ENCODE data around the gene TRIM39.
"Not testable (repeated sequence)": the region's sequence is repeated elsewhere in the genome, so short reads cannot be mapped to it uniquely, and the experiment has no call there.

The TRIM39 gene

GRCh38 chr6:30363459-30363858, 36.7 kb downstream of the TRIM39 start:
- Histone ChIP-seq H3K4me1 (ENCODE audit: control insufficient read depth, low read length) (no peaks in the 10 kb centered on the region), H3K9me2 (replicated peaks; ENCODE audit: control insufficient read depth, low read length) (no peaks in the 10 kb centered on the region), H3K79me2 (ENCODE audit: control insufficient read depth, low read length) (no peaks in the 10 kb centered on the region), H3F3A (ENCODE audit: control insufficient read depth, insufficient read depth) (no peaks in the 10 kb centered on the region), H3K4me2 (ENCODE audit: low read length) (no peak overlapping the region), H4K20me1 (ENCODE audit: control insufficient read depth, insufficient read depth, low read depth, low read length) (no peaks in the 10 kb centered on the region), H3K27me3 (ENCODE audit: control insufficient read depth, low read length) (peaks cover 64% of the 10 kb centered on the region), H3K4me3 (ENCODE audit: low read length) (no peak overlapping the region), H3K36me3 (ENCODE audit: control insufficient read depth, low read length) (no peaks in the 10 kb centered on the region), H3K27ac (ENCODE audit: low read depth, low read length) (no peak overlapping the region), H3K9me3 (ENCODE audit: control insufficient read depth, insufficient read depth, low read length) (no peaks in the 10 kb centered on the region)
- TF ChIP-seq, protein P1, sequence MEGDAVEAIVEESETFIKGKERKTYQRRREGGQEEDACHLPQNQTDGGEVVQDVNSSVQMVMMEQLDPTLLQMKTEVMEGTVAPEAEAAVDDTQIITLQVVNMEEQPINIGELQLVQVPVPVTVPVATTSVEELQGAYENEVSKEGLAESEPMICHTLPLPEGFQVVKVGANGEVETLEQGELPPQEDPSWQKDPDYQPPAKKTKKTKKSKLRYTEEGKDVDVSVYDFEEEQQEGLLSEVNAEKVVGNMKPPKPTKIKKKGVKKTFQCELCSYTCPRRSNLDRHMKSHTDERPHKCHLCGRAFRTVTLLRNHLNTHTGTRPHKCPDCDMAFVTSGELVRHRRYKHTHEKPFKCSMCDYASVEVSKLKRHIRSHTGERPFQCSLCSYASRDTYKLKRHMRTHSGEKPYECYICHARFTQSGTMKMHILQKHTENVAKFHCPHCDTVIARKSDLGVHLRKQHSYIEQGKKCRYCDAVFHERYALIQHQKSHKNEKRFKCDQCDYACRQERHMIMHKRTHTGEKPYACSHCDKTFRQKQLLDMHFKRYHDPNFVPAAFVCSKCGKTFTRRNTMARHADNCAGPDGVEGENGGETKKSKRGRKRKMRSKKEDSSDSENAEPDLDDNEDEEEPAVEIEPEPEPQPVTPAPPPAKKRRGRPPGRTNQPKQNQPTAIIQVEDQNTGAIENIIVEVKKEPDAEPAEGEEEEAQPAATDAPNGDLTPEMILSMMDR (IDR thresholded peaks at IDR 0.05; ENCODE audit: low read depth, low read length, poor library complexity, severe bottlenecking): no peak
- TF ChIP-seq EZH2phosphoT487 (IDR thresholded peaks at IDR 0.05; ENCODE audit: borderline replicate concordance, low read length): no peak

DNA sequence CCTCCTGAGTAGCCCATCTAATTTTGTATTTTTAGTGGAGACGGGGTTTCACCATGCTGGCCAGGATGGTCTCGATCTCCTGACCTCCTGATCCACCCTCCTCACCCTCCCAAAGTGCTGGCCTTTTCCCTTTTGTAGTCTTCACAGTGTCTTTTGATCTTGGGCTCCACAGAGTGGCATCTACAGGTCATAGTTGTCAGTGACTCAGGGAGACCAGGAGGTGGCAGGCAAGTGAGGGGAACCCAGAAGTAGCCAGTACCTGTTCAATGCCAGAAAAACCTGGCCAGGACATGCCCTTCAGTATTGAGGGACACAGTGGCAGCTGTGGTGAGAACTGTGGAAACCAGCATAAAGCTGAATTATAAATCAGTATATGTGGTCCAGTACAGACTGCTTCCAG, 37.9 kb downstream of the TRIM39 start:
- Histone ChIP-seq H3K4me3 (ENCODE audit: low read length) (no peak overlapping the region), H3K4me2 (ENCODE audit: low read length) (no peak overlapping the region), H3K9me3 (ENCODE audit: control insufficient read depth, insufficient read depth, low read length) (no peaks in the 10 kb centered on the region), H4K20me1 (ENCODE audit: control insufficient read depth, insufficient read depth, low read depth, low read length) (no peaks in the 10 kb centered on the region), H3K9me2 (replicated peaks; ENCODE audit: control insufficient read depth, low read length) (no peaks in the 10 kb centered on the region), H3K4me1 (ENCODE audit: control insufficient read depth, low read length) (no peaks in the 10 kb centered on the region), H3K79me2 (ENCODE audit: control insufficient read depth, low read length) (no peaks in the 10 kb centered on the region), H3K27ac (ENCODE audit: low read depth, low read length) (no peak overlapping the region), H3K36me3 (ENCODE audit: control insufficient read depth, low read length) (no peaks in the 10 kb centered on the region), H3K27me3 (ENCODE audit: control insufficient read depth, low read length) (peaks cover 57% of the 10 kb centered on the region), H3F3A (ENCODE audit: control insufficient read depth, insufficient read depth) (no peaks in the 10 kb centered on the region)
- TF ChIP-seq EZH2phosphoT487 (IDR thresholded peaks at IDR 0.05; ENCODE audit: borderline replicate concordance, low read length): no peak
- TF ChIP-seq, protein P1 (IDR thresholded peaks at IDR 0.05; ENCODE audit: low read depth, low read length, poor library complexity, severe bottlenecking): peak; percentile 17

GRCh38 chr6:30369280-30369679, 42.6 kb downstream of the TRIM39 start:
- H3F3A ChIP-seq (ENCODE audit: control insufficient read depth, insufficient read depth); H3K9me3 ChIP-seq (ENCODE audit: control insufficient read depth, insufficient read depth, low read length); H3K27ac ChIP-seq (ENCODE audit: low read depth, low read length); H3K79me2 ChIP-seq (ENCODE audit: control insufficient read depth, low read length); H3K4me2 ChIP-seq (ENCODE audit: low read length); H3K4me3 ChIP-seq (ENCODE audit: low read length); H4K20me1 ChIP-seq (ENCODE audit: control insufficient read depth, insufficient read depth, low read depth, low read length); H3K36me3 ChIP-seq (ENCODE audit: control insufficient read depth, low read length); H3K9me2 ChIP-seq (replicated peaks; ENCODE audit: control insufficient read depth, low read length); H3K4me1 ChIP-seq (ENCODE audit: control insufficient read depth, low read length): not testable (repeated sequence)
- peaks cover 25% of the 10 kb centered on the region for H3K27me3 ChIP-seq (ENCODE audit: control insufficient read depth, low read length)

GRCh38 chr6:30378290-30378937, 51.7 kb downstream of the TRIM39 start:
- no peaks in the 10 kb centered on the region for H3K79me2 ChIP-seq (ENCODE audit: control insufficient read depth, low read length)
- H3K9me2 ChIP-seq (replicated peaks; ENCODE audit: control insufficient read depth, low read length): no peaks in the 10 kb centered on the region

More at GRCh38 chr6:30378290-30378937, 51.7 kb downstream of the TRIM39 start:
- peaks cover 29% of the 10 kb centered on the region for H3K27me3 ChIP-seq (ENCODE audit: control insufficient read depth, low read length)
- no peak overlapping the region for H3K4me3 ChIP-seq (ENCODE audit: low read length)
- no peak for TF ChIP-seq EZH2phosphoT487 (IDR thresholded peaks at IDR 0.05; ENCODE audit: borderline replicate concordance, low read length)
- TF ChIP-seq, protein P1 (IDR thresholded peaks at IDR 0.05; ENCODE audit: low read depth, low read length, poor library complexity, severe bottlenecking): no peak
- H3K27ac ChIP-seq (ENCODE audit: low read depth, low read length): no peak overlapping the region
- H3K36me3 ChIP-seq (ENCODE audit: control insufficient read depth, low read length): no peaks in the 10 kb centered on the region
- no peaks in the 10 kb centered on the region for H4K20me1 ChIP-seq (ENCODE audit: control insufficient read depth, insufficient read depth, low read depth, low read length)
- no peak overlapping the region for H3K4me2 ChIP-seq (ENCODE audit: low read length)
- H3K9me3 ChIP-seq (ENCODE audit: control insufficient read depth, insufficient read depth, low read length): no peaks in the 10 kb centered on the region
- no peaks in the 10 kb centered on the region for H3F3A ChIP-seq (ENCODE audit: control insufficient read depth, insufficient read depth)
- H3K4me1 ChIP-seq (ENCODE audit: control insufficient read depth, low read length): no peaks in the 10 kb centered on the region
